Measurements from ENCODE around the gene TLE1. TPM values are rescaled to one million over a fixed set of nuclear protein-coding genes. Genes with fewer than 3 reads are reported as not detected.
"Not testable (repeated sequence)": the region's sequence is repeated elsewhere in the genome, so short reads cannot be mapped to it uniquely, and the experiment has no call there.

TLE1 gene
- total and polyA plus RNA-seq, 12 donors, result 33.3 to 76.9 (median 49.8) TPM

DNA sequence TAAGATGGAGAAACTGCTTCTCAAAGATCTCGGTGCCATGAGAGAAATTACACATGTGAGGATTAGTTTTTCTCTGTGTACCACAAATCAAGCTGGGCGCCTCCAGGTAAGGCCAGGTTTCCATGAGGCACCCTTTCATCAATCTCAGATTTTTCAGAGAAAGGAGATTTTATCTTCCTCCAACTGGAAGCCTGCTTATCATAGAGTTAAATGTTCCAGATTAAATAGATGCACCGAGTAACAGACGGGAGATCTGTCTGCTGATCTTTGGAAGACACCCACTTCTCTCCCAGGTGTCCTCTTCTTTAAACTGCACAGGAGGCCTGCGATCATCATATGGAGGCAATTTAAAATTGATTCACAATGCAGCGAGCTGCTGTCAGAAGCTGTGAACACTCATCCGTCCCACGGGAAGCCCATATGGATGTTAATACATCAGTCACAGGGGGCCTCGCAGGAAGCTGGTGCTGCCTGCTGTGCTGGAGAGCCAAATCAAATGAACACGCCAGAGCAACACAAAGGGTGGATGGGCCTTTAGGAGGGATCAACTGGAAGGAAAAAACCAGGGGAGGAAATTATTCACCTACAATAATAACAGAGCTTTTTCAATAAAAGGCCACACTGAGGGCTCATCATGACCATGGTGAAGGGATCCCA, 93.3 kb downstream of the TLE1 start:
- Histone ChIP-seq H3K4me3 (no peak overlapping the region), H3K4me1 (replicated peaks in 1 of 2) (peaks cover 0 to 34% of the 10 kb centered on the region in 2 donors), H3K36me3 (replicated peaks in 1 of 2) (no peaks in the 10 kb centered on the region), H3K9me3 (replicated peaks in 1 of 3) (no peaks in the 10 kb centered on the region), H3K27me3 (no peaks in the 10 kb centered on the region), H3K27ac (no peak overlapping the region)
- 86 to 96% (median 89%) methylated on average over 10 of the region's 10 CpGs for WGBS, 4 donors
- no peak for DNase-seq
- no peak for TF ChIP-seq POLR2A (IDR thresholded peaks at IDR 0.05)
- TF ChIP-seq, protein P1, sequence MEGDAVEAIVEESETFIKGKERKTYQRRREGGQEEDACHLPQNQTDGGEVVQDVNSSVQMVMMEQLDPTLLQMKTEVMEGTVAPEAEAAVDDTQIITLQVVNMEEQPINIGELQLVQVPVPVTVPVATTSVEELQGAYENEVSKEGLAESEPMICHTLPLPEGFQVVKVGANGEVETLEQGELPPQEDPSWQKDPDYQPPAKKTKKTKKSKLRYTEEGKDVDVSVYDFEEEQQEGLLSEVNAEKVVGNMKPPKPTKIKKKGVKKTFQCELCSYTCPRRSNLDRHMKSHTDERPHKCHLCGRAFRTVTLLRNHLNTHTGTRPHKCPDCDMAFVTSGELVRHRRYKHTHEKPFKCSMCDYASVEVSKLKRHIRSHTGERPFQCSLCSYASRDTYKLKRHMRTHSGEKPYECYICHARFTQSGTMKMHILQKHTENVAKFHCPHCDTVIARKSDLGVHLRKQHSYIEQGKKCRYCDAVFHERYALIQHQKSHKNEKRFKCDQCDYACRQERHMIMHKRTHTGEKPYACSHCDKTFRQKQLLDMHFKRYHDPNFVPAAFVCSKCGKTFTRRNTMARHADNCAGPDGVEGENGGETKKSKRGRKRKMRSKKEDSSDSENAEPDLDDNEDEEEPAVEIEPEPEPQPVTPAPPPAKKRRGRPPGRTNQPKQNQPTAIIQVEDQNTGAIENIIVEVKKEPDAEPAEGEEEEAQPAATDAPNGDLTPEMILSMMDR (IDR thresholded peaks at IDR 0.05), result no peak
- intact Hi-C loops (cut with DNase I), result no loop called here

DNA sequence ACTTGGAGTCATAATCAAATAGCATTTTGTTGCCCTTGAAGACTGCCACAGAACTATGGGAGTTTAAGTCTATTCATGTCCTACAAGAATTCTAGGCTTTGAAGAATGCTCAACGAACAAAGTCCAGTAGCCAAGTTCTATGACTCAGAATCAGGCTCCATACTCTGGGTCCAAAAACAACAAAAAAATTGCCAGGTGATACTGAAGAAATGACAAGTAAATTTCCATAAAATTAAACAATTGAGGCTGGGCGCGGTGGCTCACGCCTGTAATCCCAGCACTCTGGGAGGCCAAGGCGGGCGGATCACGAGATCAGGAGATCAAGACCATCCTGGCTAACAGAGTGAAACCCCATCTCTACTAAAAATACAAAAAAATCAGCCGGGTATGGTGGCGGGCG, 94.1 kb downstream of the TLE1 start:
- H3K4me3 ChIP-seq; DNase-seq; H3K27me3 ChIP-seq; H3K27ac ChIP-seq; intact Hi-C loops (cut with DNase I); H3K36me3 ChIP-seq (replicated peaks in 1 of 2); H3K9me3 ChIP-seq (replicated peaks in 1 of 3): not testable (repeated sequence)
- peaks cover 0 to 27% of the 10 kb centered on the region in 2 donors for H3K4me1 ChIP-seq (replicated peaks in 1 of 2)
- WGBS, 4 donors, result 85 to 87% (median 86%) methylated on average over 10 of the region's 10 CpGs

DNA sequence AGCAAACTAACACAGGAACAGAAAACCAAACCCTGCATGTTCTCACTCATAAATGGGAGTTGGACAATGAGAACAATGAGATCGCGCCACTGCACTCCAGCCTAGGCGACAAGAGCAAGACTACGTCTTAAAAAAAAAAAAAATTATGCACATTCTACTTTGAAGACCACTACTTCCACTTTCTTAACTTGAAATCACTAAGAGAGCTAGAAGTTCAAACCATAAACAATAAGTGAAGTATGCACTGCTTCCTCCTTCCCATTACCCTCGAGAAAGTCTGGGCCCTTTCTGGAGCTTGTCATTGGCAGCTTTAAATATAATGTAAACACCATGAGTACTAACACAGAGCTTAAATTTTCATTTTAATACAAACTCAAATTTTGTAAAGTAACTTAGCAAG, 94.9 kb downstream of the TLE1 start:
- H3K27ac ChIP-seq, result no peak overlapping the region
- H3K4me3 ChIP-seq, result no peak overlapping the region
- 78 to 85% (median 82%) methylated on average over 5 of the region's 5 CpGs for WGBS, 4 donors
- H3K27me3 ChIP-seq, result no peaks in the 10 kb centered on the region
- H3K36me3 ChIP-seq (replicated peaks in 1 of 2), result peaks cover 0 to 13% of the 10 kb centered on the region in 2 donors
- intact Hi-C loops (cut with DNase I), result no loop called here
- no peak for TF ChIP-seq POLR2A (IDR thresholded peaks at IDR 0.05)
- TF ChIP-seq, protein P1 (IDR thresholded peaks at IDR 0.05), result no peak
- peaks cover 0 to 18% of the 10 kb centered on the region in 2 donors for H3K4me1 ChIP-seq (replicated peaks in 1 of 2)
- no peak for DNase-seq
- no peaks in the 10 kb centered on the region for H3K9me3 ChIP-seq (replicated peaks in 1 of 3)

DNA sequence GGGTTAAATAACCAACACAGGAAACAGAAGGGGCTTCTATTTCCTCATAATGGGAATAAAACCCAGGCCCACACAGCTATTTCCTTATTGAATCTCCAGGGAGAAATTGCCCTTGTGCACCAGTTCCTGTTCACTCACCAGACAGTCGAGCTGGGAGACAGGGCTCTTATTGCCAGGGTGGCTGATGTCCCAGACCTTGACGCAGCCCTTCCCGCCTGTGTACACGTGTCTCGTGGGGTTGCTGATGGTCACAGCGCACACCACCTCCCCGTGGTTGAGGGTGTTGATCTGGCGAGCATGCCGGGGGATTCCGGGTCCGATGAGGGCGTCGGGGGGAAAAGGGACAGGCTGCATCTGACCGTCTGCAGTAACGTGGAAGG, 96.5 kb downstream of the TLE1 start:
- no peaks in the 10 kb centered on the region for H3K9me3 ChIP-seq (replicated peaks in 1 of 3)
- no peaks in the 10 kb centered on the region for H3K27me3 ChIP-seq
- H3K27ac ChIP-seq, result peak overlapping the region in 3 of 5 donors; percentile 3 to 55 (median 53)
- DNase-seq, result peak; percentile 49 to 90 (median 80)
- WGBS, 4 donors, result 25 to 36% (median 27%) methylated on average over 13 to 15 of the region's 15 CpGs
- H3K4me3 ChIP-seq, result peak overlapping the region in 1 of 4 donors; percentile 35
- peak in 1 of 2 donors; percentile 31 for TF ChIP-seq POLR2A (IDR thresholded peaks at IDR 0.05)
- TF ChIP-seq, protein P1 (IDR thresholded peaks at IDR 0.05), result no peak
- intact Hi-C loops (cut with DNase I), result no loop called here
- peaks cover 10 to 22% of the 10 kb centered on the region in 2 donors for H3K4me1 ChIP-seq (replicated peaks in 1 of 2)
- peaks cover 0 to 13% of the 10 kb centered on the region in 2 donors for H3K36me3 ChIP-seq (replicated peaks in 1 of 2)

DNA sequence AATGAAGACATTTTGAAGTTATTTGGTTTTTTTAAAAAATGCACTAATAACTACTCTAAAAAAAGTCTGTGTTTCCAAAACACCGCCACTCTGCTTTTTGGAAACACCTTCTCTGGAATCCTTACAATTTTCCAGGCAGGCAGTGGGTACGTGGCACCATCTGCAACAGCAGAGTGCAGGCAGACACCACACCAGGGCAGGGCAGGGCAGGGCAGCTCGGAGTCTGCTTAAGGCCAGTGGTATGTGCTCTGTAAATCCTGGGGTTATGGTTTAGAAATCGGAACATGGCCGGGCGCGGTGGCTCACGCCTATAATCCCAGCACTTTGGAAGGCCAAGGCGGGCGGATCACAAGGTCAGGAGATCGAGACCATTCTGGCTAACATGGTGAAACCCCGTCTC, 97.6 kb downstream of the TLE1 start:
- H3K27ac ChIP-seq, result no peak overlapping the region
- no peak for TF ChIP-seq POLR2A (IDR thresholded peaks at IDR 0.05)
- TF ChIP-seq, protein P1 (IDR thresholded peaks at IDR 0.05), result no peak
- intact Hi-C loops (cut with DNase I), result no loop called here
- WGBS, 4 donors, result 87 to 93% (median 90%) methylated on average over 11 to 12 of the region's 12 CpGs
- peaks cover 0 to 13% of the 10 kb centered on the region in 2 donors for H3K36me3 ChIP-seq (replicated peaks in 1 of 2)
- no peaks in the 10 kb centered on the region for H3K9me3 ChIP-seq (replicated peaks in 1 of 3)
- no peak for DNase-seq
- no peak overlapping the region for H3K4me3 ChIP-seq
- H3K4me1 ChIP-seq (replicated peaks in 1 of 2), result peaks cover 18 to 22% of the 10 kb centered on the region in 2 donors
- H3K27me3 ChIP-seq, result no peaks in the 10 kb centered on the region

All from adrenal gland (tissue), 12 donors.